GM12875 (cell line): Measurements from ENCODE around the gene TENT5C.

Experiments used
- H3K4me3 ChIP-seq: one replicate; pipeline ENCODE4 v1.5.1; 2011; ENCODE audit warnings: low read depth, low read length, control low read depth
- TF ChIP-seq, protein P1 (sequence below): IDR thresholded peaks from 2 replicates; pipeline ENCODE4 v1.5.1; 2011; ENCODE audit warnings: low read depth, mild to moderate bottlenecking, control low read depth, inconsistent platforms, low read length, moderate library complexity, borderline replicate concordance; ENCODE audit not compliant: insufficient read depth

Gene TENT5C

DNA sequence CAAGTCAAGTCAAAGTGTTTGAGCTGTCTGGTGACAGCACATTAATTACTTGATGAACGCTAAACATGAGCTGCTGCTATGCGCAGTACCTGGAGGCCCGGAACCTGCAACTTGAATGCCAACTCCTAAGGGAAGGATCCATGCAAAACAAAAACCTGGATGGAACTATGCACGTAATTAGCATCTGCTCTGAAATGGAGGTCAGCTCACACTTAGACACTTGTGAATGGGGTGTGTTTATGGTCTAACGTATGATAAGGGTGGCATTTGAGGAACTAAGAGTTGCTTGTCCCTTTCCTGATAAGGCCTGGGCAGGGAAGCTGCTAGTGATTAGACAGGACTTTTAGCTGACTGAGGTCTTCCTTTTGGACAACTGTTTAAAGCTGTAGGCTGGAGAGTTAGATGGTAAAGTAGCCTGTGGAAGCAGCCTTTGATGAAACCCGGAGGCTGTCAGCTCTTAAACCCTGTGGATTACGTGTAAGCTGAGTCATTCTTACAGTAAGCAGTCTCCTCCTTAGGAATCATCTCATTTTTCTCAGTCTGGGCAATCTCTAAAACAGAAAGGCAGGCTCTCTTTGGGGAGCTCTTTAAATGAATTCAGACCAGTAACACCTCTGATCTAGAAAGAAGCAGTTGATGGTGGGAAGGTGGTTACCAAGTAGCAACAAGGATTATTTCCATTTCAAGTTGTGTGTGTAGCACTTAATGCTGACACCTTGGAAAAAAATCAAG, 6.8 kb downstream of the TENT5C start:
- H3K4me3 ChIP-seq: no peak overlapping the region

GRCh38 chr1:117613249-117613968, 7.6 kb downstream of the TENT5C start:
- H3K4me3 ChIP-seq: no peak overlapping the region
- TF ChIP-seq, protein P1, sequence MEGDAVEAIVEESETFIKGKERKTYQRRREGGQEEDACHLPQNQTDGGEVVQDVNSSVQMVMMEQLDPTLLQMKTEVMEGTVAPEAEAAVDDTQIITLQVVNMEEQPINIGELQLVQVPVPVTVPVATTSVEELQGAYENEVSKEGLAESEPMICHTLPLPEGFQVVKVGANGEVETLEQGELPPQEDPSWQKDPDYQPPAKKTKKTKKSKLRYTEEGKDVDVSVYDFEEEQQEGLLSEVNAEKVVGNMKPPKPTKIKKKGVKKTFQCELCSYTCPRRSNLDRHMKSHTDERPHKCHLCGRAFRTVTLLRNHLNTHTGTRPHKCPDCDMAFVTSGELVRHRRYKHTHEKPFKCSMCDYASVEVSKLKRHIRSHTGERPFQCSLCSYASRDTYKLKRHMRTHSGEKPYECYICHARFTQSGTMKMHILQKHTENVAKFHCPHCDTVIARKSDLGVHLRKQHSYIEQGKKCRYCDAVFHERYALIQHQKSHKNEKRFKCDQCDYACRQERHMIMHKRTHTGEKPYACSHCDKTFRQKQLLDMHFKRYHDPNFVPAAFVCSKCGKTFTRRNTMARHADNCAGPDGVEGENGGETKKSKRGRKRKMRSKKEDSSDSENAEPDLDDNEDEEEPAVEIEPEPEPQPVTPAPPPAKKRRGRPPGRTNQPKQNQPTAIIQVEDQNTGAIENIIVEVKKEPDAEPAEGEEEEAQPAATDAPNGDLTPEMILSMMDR: no peak

More for the DNA sequence above, 6.8 kb downstream of the TENT5C start:
- TF ChIP-seq, protein P1: no peak

- TF ChIP-seq, protein P1: no peak
- no peak overlapping the region for H3K4me3 ChIP-seq
These were observed 8.3 kb downstream of the TENT5C start for GRCh38 chr1:117613969-117614729.

DNA sequence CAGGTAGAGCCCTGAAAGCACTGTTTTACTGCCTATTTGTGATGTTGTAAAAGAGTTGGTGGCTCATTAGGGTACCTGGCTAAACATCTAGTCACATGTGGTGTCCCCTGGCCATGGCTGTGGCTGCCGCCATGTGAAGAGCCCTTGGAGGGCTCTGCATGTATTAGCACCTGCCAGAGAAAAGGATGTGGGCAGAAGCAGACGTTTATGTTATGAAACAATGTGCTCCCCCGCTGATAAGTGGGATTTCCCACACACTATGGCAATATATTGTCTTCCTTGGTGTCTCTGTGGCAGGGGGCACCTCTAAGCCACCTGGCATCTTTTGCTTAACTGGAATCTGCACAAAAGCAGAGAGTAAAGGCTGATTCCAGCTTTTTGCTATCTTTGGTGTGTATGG, 9.6 kb downstream of the TENT5C start:
- TF ChIP-seq, protein P1: no peak
- no peak overlapping the region for H3K4me3 ChIP-seq

DNA sequence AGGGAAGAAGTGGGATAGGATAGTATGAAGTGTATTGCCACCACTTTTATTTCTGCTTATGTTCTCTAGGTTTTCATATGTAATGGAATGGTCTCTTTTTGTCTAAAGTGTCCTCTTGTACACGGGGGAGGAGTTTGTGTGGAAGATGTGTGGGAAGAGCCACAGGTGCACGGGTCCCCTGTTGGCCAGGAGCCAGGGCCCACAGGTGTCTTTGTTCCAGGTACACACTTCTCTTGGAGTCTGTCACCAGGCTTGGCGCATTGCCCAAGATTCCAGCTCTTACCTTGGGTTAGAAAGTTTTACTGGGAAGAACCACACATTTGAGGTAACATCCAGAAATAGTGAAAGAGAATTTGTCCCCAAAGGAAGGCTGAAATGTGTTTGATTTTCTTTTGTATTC, 10.5 kb downstream of the TENT5C start:
- TF ChIP-seq, protein P1: no peak
- no peak overlapping the region for H3K4me3 ChIP-seq

DNA sequence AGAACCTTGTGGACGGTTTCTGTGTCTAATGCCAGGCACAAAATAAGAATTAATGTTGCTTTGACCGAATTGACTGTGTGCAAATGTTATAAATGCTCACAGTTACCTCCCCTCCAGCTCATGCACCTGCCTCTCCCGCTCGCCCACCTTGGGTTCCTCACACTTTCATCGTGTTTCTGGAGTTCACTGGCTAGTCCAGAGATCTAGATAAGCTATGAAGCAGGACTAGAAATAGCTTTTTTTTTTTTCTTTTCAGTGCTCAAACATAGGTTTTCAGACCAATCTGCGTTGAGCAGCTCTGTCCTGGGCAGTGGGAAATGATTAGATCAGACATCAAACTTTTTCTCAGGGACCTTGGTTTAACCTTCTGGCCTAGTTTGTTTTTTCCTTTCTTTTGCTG, 11.1 kb downstream of the TENT5C start:
- H3K4me3 ChIP-seq: no peak overlapping the region
- TF ChIP-seq, protein P1: no peak
